Progenitor cell of endocrine pancreas (in vitro differentiated cells): ENCODE results near the gene PAQR4. TPM values are rescaled to one million over a fixed set of nuclear protein-coding genes. Genes with fewer than 3 reads are reported as not detected.

Experiments used
- DNase-seq: peaks from one replicate; pipeline ENCODE4 v3.0.0; 2021; ENCODE audit warnings: low spot score; ENCODE audit not compliant: unreplicated experiment
- H3K27ac Mint-ChIP-seq: 2 replicates; pipeline ENCODE4 v1.8.0; 2021; ENCODE audit warnings: mild to moderate bottlenecking, moderate library complexity, mixed read lengths
- H3K27me3 Mint-ChIP-seq: 2 replicates; pipeline ENCODE4 v1.8.0; 2021; ENCODE audit warnings: mixed read lengths
- H3K36me3 Mint-ChIP-seq: 2 replicates; pipeline ENCODE4 v1.8.0; 2022; ENCODE audit warnings: mixed read lengths; ENCODE audit not compliant: insufficient read depth
- H3K4me1 Mint-ChIP-seq: 2 replicates; pipeline ENCODE4 v1.8.0; 2021; ENCODE audit warnings: low read depth, mixed read lengths
- H3K4me3 Mint-ChIP-seq: 2 replicates; pipeline ENCODE4 v1.8.0; 2021; ENCODE audit warnings: low read depth, mild to moderate bottlenecking, moderate library complexity, mixed read lengths
- H3K9me3 Mint-ChIP-seq: 2 replicates; pipeline ENCODE4 v1.8.0; 2021; ENCODE audit warnings: low read depth, mixed read lengths
- long read RNA-seq: library from polyadenylated mRNA; unstranded; transcript quantifications from one replicate; pipeline ENCODE4 v2.0.0, GENCODE V29; 2020
- total RNA-seq: library from RNA; stranded (reverse); gene quantifications from 2 replicates; pipeline ENCODE4 v1.2.1, GENCODE V29; 2021
- TF ChIP-seq, protein P1 (sequence below): fragments of 200-600 bp; sonication (generic); IDR thresholded peaks from one replicate; pipeline ENCODE4 v1.5.0; 2021; ENCODE audit warnings: antibody characterized with exemption, mild to moderate bottlenecking; ENCODE audit not compliant: unreplicated experiment

The PAQR4 gene
- 13.0 and 13.1 TPM in 2 replicates for total RNA-seq
- long read RNA-seq, partial matches to known transcripts = 0 of 3 reads
- long read RNA-seq, other reads (novel, unspliced or antisense) = 0 of 3 reads

DNA sequence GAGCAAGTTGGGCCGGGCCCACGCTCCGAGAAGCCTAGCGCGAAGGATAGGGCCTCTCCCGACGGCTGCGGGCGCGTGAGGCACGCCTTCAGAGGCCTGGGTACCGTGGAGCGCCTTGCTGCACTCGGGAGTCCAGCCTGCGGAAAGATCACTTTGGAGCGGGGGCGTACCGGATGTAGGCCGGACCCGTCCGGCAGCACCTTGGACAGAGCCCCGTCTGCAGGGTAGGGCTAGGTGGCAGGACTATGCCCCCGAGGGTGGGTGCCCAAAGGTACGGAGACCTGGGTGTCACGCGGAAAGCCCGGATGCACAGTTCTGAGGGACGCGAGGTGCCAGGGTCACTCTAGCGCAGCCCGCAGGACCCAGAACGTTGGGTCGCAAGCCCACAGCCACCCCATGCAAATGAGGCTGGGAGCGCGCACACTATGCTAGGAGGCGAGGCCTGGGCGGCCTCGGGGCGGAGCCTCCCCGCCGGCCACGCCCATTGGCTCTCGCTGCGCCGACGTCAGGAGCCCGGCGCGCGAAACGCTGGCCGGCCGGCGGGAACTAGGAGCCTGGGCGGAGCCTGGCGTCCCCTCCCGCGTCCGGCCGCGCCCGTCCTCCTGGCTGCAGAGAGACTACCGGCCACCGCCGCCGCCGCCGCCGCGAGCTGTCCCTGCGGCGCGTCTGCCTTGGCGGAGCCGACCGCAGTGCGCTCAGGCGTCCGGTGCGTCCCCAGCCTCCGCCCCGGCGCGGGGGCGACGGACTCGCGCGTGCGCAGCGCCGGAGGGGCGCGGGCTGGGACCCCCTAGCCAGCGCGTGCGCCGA lies at the start of gene PAQR4:
Gene PAQR4 (plus strand): TSS at position 611 of the 807 bp plus-strand sequence. CDS start 327 bp downstream, outside the sequence.
- Mint-ChIP-seq H3K27me3 (peaks cover 27% of the 10 kb centered on the region), H3K27ac (peak within 1 kb of the TSS; percentile 78)

DNA sequence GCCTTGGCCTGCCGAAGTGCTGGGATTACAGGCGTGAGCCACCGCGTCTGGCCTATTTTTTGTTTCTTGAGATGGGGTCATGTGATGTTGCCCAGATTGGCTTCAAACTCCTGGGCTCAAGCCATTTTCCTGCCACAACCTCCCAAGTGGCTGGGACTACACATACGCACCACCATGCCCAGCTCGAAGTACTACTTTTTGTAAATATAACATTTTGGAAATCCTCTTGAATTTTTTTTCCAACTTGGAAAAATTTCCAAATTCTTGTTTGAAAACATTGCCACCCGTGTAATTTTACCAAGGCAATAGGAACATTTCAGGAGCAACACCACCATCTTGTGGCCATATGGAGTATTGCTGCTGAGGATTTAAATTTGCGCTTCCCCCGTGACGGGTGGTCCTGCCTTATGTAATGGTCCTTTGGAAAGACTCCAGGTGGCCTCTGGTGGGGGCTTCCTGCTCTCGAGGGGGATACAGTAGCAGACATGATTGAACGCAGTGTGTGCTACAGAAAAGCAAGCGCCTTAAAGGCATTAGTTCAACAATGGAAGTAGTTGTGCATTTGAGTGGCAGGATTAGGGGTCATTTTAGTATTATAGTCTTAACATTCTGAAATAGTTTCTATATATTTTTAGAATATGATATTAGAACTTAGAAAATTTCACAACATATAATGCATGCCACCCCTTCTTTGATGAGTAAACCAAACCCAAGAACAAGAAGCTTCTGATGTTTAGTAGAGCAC lies 49.5 kb upstream of the PAQR4 start:
- peaks cover 2% of the 10 kb centered on the region for H3K4me1 Mint-ChIP-seq
- no peaks in the 10 kb centered on the region for H3K27me3 Mint-ChIP-seq
- peak overlapping the region; percentile 41 for H3K27ac Mint-ChIP-seq
- H3K4me3 Mint-ChIP-seq = no peak overlapping the region
- TF ChIP-seq, protein P1, sequence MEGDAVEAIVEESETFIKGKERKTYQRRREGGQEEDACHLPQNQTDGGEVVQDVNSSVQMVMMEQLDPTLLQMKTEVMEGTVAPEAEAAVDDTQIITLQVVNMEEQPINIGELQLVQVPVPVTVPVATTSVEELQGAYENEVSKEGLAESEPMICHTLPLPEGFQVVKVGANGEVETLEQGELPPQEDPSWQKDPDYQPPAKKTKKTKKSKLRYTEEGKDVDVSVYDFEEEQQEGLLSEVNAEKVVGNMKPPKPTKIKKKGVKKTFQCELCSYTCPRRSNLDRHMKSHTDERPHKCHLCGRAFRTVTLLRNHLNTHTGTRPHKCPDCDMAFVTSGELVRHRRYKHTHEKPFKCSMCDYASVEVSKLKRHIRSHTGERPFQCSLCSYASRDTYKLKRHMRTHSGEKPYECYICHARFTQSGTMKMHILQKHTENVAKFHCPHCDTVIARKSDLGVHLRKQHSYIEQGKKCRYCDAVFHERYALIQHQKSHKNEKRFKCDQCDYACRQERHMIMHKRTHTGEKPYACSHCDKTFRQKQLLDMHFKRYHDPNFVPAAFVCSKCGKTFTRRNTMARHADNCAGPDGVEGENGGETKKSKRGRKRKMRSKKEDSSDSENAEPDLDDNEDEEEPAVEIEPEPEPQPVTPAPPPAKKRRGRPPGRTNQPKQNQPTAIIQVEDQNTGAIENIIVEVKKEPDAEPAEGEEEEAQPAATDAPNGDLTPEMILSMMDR = peak; percentile 97
- H3K36me3 Mint-ChIP-seq = peaks cover 7% of the 10 kb centered on the region
- DNase-seq = peak; percentile 54
- H3K9me3 Mint-ChIP-seq = no peaks in the 10 kb centered on the region

More for the DNA sequence above, at the start of gene PAQR4:
- TF ChIP-seq, protein P1 = no peak
- no peaks in the 10 kb centered on the region for H3K36me3 Mint-ChIP-seq
- no peaks in the 10 kb centered on the region for H3K9me3 Mint-ChIP-seq
- peak within 1 kb of the TSS; percentile 66 for H3K4me3 Mint-ChIP-seq
- DNase-seq = peak; percentile 78
- peaks cover 2% of the 10 kb centered on the region for H3K4me1 Mint-ChIP-seq

DNA sequence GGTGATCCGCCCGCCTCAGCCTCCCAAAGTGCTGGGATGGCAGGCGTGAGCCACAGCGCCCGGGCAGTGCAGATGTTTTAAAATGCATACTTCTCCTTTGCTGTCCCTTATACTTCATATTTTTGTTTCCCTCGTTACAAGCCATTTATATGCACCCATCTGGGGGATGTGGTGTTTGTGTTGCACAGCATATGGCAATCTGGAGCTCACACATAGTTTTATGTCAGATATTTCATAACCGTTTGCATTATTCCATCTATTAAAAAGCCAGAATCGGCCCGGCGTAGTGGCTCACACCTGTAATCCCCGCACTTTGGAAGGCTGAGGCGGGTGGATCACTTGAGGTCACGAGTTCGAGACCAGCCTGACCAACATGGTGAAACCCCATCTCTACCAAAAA lies 45.7 kb upstream of the PAQR4 start:
- Mint-ChIP-seq H3K9me3 (no peaks in the 10 kb centered on the region), H3K27ac (no peak overlapping the region), H3K36me3 (peaks cover 7% of the 10 kb centered on the region), H3K4me3 (no peak overlapping the region), H3K4me1 (peaks cover 20% of the 10 kb centered on the region), H3K27me3 (peaks cover 3% of the 10 kb centered on the region)
- TF ChIP-seq, protein P1 = no peak
- no peak for DNase-seq

DNA sequence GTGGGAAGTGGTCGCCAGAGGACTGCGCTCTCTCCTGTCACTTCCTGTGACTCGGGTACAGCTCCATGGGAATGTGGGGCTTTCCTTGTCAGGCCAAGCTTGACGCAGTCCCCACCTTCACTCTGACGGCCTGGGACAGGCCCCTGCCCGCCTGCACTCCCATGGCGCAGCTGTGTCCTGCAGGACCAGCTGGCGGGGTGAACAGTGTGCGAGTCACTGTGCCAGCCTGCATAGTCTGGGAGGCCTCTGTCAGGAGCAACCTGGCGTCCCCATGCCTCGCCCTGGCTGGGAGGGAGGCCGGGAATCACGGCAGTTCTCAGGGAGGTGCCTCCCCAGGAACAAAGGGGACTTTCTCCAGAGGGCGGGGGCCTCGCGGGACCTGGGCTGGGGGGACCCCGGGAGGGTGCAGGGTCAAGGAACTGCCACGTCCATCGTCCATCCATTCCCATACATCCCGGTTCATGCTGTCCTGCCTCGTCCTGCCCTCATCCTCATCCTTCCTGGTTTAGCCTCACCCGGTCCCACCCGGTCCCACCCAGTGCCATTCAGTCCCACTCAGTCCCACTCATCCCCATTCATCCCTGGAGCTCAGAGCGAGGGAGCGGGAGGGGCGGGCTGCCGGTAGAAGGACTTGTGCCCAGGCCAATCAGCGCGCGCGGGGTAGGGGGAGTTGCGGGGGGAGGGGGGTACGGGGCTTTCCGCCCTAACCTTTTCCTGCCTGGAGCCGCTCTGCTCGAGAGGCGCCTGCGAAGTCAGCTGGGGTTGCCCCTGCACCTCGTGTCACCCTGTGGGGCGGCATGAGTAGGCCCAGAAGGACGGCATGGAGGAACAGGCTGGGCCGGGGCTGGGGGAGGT lies 44.0 kb upstream of the PAQR4 start:
- Mint-ChIP-seq H3K27me3 (peaks cover 3% of the 10 kb centered on the region), H3K36me3 (peaks cover 4% of the 10 kb centered on the region), H3K4me1 (peaks cover 24% of the 10 kb centered on the region), H3K4me3 (no peak overlapping the region), H3K9me3 (no peaks in the 10 kb centered on the region), H3K27ac (no peak overlapping the region)
- TF ChIP-seq, protein P1 = no peak
- no peak for DNase-seq
